ENCODE measurements around the gene TTC34.

- TF ChIP-seq POLR2A (IDR thresholded peaks at IDR 0.05; ENCODE audit: borderline replicate concordance, extremely low read depth, insufficient read depth, insufficient read length) (no peak), CTCF (IDR thresholded peaks at IDR 0.05 in 2 of 3, conservative IDR thresholded peaks at IDR 0.05 in 1 of 3; ENCODE audit: borderline replicate concordance in 1 of 3, insufficient read depth in 1 of 3, low read depth in 2 of 3, low read length in 2 of 3) (no peak), POLR2AphosphoS5 (IDR thresholded peaks at IDR 0.05; ENCODE audit: low read depth, low read length) (no peak), REST (IDR thresholded peaks at IDR 0.05; ENCODE audit: low read depth) (no peak), EZH2 (IDR thresholded peaks at IDR 0.05) (no peak), ELF1 (IDR thresholded peaks at IDR 0.05; ENCODE audit: borderline replicate concordance, low read depth) (no peak), YY1 (IDR thresholded peaks at IDR 0.05; ENCODE audit: extremely low read depth, insufficient replicate concordance, low read depth, low read length) (no peak), RAD21 (IDR thresholded peaks at IDR 0.05; ENCODE audit: low read depth) (no peak), EZH2phosphoT487 (IDR thresholded peaks at IDR 0.05; ENCODE audit: borderline replicate concordance) (no peak), CBX3 (IDR thresholded peaks at IDR 0.05; ENCODE audit: low read depth) (no peak), ZFX (IDR thresholded peaks at IDR 0.05) (no peak)
These were observed 18.6 kb upstream of the TTC34 start for GRCh38 chr1:2819831-2820730.
